ENCODE results near the gene SLC5A3.

The SLC5A3 gene

DNA sequence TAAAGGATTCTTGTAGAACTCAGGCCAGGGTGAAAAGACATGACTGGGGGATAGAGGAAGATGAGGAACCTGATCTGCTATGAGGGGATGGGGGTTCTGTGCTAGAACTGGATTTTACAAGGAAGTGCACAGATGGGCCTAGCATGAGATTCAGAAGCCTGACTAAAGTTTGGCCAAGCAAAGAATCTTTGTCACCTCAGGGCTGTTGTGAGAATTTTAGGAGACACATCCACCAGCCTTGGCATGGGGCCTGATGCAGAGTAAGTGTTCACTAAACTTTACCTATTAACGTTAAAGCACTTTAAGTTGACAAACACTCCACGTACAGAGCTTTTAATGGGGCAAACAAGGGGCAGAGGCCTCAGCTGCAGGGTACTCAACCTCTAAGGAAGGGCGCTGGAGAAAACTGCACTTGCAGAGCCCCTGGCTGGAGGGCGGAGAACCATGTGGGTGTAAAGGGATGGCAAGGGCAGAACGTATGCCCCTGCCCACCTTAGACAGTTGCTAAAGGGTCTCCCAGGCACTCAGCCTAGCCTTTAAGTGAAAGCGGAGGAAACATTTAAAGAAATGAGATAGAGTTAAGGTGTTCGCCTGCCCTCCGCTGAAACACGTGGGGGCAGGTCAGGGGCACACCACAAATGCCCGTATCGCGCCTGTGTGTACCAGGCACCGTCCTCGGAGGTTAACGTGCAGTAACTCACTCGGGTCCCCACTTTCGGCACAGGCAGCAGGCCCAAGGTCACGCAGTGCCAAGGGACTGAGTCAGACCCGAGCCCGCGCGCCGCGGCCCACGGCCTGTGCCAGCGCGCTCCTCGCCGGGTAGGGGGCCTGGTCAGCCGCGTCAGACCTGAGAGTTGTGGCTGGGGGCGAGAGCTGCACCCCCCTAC lies 990 bp upstream of the SLC5A3 start:
- no peak for DNase-seq

DNA sequence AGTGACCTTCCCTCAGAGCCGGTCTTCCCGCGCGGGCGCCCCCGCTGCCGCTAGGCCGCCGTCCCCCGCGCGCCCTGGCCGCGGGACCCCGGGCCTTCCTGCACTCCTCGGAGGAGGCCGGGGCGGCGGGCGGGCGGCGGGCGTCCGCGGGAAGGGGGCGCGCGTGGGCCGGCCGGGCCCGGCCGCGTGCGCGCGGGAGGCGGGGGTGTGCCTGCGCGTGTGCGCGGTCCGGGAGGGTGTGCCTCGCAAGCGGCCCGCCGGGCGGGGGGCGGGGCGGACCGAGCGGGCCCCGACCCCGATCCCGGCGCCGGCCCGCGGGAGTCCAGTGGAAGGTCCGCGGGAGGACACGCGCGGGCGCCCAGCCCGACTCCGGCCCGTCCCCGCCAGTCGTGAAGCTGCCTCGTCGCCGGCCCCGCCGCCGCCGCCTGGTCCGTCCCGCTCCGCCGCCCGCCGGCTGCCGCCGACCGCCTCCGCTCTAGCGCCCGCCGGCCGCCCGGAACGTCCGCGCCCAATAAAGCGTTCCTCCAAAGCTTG lies 438 bp downstream of the SLC5A3 start:
- DNase-seq = no peak

DNA sequence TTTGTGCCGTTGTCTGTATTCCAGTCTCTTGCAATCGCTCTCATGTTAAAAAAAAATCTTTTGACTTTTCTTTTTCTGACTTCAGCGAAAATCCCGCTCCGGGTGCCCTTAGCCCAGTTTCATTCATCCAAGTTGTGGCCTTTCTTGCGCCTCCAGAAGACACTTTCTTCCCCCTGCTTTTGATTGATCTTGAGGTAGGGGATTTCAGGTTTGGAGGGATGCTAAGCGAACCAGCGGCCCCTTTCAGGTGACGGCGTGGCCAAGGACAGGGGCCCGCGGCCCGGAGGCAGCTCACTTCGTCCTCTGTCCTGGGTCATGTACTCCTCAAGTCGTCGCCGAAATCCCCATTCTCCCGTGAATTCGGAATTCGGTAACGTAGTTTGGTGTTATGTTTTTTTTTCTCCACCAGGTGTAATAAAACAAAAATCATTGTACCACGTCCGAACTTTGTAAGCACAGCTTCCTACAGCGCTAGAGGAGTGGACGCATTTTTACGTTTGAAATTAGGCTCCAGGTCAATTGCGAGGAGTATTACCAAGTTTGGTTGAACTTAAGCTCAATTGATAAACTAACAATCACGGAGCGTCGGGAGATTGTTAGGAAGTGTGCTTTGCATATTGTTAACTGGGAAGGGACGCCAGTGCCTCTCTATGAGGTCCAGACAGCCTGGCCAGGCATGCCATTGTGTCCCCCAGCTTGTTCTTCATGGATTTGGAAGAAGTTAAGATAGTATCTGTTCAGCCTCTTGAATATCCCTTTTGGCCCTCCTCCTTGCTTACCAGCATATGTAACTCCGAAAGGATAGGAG lies 1.1 kb downstream of the SLC5A3 start:
- peak; percentile 64 for DNase-seq

DNA sequence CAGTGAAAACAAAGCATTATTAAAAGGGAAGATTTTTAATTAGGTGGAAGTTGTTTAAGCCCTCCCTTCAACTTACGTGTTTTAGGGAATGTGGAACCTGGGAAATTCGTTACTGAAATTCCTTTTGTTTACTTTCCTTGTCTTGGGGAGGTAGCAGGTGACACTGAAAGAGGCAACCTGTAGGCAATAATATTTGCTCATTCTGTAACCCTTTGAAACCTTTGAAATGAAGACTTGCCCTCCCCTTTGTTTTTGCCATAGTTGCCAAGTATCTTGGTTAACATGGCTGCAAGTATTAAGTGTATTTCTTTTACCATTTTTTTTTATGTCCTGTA lies 1.7 kb downstream of the SLC5A3 start:
- no peak for DNase-seq

DNA sequence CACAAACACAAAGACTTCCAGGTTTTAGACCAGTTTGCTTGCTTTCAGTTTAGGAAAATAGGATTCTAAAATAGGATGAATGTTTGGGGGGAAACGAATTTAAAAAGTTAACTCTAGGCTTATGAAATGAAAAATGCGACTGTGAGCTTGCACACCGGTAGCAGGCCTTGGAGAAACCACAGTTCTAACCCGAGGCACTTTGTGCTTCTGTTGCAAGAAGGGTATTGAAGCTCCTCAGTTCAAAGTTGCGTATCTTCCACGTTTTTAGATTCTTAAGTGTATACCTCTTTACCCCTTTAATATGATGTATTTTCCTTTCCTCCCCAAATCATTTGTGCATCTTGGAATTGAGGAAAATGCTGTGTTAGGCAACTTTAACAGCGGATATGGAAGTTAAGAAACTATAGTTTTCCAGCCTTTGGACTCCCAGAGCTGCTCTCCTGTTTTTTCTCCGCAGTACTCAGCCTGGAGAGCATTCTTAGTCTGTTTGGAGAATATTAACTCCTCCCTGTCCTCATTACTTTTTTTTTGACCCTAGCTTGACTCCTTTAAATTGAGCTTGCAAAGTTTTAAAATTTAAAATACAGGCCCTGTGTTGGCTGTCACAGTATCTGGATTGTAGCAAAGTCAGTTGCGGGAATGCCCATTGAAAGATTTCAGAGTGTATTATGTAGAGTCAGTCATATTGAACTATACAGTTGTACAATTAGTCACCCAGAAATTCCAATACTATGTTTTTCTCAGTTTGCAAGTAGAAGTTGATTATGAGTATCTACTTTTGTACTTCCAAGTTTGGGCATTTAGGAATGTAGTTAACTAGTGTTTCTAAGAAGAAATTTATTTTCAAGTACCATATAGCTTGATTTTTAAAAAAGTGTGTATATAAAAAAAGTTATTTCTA lies 2.6 kb downstream of the SLC5A3 start:
- no peak for DNase-seq

DNA sequence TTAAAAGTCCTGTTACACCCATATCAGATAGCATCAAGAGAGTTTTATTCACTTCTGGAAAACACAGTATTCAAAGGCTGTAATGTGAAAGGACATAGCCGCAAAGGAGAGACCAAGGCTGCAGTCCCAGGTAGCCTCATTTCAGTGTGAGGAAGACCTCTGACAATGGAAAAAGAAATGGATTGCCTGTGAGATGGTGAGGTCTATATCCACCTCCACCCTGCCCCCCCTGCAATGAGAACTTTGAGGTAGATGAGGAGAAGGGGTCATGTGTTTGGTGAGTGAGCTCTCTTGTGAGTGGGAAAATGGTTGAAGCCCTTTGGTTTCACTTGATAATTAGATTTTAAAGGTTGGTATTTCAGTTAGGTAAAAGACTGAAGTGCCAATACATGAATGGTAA lies 3.5 kb downstream of the SLC5A3 start:
- DNase-seq = no peak

DNA sequence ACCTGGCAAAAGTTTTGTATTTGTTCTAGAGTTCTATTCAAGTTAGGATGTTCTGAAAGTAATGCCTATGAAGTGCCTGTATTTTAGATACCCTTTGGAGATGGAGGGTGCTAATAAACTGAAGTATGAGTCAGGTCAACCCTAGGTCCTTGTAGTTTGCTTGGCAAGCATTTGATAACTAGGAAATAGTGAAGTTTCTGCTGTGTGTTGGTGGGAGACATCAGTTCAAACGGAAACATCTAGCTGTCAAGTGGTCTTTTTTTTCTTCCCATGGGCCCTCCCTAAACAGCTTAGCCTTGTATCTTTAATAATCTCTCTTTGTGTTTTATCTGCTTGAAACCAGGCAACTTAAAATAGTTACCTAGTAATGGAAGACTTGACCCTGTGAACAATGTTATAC lies 4.5 kb downstream of the SLC5A3 start:
- DNase-seq = peak; percentile 52

DNA sequence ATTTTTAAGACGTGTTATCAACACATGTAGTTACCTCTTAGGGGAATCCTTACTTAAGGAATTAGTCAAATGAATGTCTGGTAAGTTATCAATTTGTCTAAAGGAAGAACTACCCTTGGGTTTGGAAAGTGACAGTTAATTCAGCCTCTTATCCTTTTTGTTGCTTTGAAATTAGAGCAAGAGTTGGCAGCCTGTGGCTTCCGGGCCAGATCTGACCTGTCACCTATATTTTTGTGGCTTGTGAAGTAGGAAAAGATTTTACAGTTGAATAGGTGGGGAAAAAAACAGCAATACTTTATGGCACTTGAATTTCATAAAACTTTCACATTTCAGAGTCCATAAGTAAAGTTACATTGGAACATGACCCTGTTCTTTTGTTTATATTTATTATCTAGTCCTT lies 5.5 kb downstream of the SLC5A3 start:
- DNase-seq = no peak

DNA sequence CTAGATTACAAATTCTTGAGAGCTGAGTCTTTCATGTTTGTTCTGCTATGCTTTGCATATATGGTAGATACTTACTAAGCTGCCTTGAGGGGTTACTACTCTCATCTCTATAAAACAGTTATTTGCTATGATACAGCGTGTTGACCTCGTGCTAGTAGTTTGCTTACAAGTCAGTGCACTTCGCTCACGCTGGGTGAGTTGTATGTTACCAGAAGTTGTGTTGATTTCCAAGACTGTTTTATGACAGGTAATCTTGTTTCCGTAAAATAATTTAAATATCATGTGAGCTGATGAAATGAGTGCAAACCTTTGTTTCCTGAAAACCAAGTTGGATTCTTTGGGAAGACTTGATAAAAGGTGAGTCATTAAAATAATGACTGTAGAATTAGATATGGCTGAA lies 7.3 kb downstream of the SLC5A3 start:
- no peak for DNase-seq

DNA sequence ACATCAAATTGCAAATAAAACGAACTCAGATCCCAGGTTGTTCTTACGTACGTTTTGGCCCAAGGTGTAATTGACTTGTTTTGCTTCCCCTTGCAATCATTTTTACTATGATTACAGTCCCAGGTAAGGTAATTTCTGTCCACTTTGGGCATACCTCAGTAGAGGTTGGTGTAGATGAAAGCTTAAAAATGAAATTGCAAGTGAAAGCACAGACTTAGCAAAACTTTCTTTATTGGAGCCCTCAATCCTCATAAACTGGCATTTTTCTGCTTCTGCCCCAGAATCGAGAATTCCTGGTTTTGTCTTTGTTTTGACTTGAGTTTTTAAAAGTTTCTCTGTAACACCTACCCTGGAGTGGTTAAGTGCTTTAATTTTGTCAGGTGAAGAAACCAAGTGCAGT lies 9.4 kb downstream of the SLC5A3 start:
- no peak for DNase-seq

DNA sequence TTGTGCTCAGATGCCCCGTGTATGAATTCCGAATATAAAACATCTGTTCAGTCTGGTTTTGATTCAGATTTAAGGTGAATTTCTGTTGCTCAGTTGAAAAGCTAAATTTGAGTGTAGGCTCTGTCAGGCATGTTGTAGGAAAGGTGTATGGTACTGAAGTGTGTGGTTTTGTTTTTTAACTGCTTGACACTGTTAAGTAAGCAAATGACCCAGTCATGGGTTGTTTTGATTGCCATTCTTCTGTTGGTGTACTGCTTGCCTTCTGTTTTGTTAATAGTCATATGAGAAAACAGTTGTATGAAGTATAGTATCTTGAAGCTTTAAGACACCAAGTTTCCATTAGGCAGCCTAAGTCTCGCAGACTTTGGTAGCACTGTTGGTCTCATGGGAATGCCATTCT lies 10.0 kb downstream of the SLC5A3 start:
- no peak for DNase-seq

DNA sequence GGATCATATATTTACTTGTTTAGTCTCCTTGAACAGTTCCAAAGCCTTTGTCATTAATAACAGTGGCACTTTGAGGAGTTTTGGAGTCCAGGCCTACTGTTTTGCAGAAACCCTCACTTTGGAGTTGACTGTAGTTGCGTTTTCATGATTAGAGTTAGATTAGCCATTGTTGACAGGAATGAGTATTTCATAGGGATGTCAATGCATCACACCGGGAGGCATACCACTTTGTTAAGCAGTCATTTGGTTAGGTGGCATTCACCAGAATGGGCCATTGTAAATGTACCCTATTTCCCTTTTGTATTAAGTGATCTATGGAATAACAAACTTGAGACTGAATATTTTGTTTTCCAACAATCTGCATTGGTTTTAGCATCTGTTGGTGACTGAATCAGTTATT lies 11.8 kb downstream of the SLC5A3 start:
- no peak for DNase-seq

DNA sequence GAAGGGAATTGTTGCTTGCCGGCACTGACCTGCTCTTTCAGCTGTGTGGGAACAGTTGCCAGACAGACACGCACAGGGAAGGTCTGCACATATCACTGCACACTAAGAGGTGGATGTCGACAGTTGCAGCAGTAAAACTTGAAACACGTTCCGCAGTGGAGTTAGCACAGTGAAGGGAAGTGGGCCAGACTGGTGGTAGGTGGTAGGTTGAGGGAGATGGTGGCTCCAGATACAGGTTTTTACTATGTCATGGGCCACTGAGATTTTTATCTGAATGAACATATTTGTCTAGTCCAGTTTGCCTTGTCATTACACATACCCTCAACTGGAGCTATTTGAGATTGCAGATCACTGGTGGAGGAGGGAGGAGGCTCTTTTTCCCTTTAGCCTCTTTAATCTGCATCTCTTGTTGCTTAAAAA lies 13.5 kb downstream of the SLC5A3 start:
- DNase-seq = peak; percentile 27

DNA sequence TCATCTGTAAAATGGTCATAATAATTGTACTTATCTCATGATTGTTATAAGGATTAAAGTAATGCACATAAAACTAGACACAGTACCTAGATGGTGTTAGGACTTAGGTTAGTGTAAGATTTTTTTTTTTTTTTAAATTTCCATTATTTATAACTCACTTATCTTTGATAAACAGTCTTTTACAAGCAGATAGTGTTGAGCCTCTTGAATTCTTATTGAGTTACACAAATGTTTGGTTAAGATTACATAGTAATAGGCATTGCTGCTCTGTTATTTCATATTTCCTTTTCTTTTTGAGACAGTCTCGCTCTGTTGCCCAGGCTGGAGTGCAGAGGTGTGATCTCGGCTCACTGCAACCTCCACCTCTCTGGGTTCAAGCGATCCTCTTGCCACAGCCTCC lies 15.4 kb downstream of the SLC5A3 start:
- no peak for DNase-seq

DNA sequence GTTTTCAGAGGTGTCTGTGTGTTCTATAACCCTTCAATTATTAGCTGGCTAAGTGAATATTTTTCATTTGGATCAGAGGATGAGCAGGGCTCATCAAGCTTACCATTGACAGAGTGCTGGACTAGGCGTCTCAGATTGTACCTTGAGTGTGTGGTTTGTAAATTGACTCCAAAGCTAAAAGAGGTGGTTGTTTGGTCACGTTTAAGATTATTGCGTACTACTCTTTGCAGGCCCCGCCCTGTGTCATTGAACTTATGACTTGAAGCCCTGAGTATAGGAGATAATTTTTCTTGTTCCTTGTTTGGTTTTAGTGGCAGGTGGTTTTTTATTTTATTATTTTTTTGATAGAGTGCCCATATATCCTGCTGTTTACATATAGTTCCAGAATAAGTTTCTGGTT lies 17.7 kb downstream of the SLC5A3 start:
- no peak for DNase-seq

DNA sequence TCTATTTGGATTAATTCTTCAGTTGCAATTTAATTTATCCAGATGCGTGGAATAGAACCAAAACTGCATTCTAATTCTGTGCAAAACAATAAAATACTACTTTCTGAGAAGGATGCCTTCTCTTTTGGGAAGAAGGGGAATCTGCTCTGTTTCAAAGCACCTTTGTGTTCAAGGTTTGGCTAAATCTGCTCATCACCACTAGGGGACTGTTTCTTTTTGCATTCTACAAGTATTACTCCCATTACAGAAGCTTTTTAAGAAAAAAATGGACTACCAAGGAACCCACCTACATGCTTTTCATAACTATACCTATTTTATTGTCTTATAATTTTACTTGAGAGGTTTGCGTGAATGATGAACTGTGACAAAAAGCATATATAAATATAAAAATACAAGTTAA lies 18.2 kb downstream of the SLC5A3 start:
- DNase-seq = peak; percentile 35

DNA sequence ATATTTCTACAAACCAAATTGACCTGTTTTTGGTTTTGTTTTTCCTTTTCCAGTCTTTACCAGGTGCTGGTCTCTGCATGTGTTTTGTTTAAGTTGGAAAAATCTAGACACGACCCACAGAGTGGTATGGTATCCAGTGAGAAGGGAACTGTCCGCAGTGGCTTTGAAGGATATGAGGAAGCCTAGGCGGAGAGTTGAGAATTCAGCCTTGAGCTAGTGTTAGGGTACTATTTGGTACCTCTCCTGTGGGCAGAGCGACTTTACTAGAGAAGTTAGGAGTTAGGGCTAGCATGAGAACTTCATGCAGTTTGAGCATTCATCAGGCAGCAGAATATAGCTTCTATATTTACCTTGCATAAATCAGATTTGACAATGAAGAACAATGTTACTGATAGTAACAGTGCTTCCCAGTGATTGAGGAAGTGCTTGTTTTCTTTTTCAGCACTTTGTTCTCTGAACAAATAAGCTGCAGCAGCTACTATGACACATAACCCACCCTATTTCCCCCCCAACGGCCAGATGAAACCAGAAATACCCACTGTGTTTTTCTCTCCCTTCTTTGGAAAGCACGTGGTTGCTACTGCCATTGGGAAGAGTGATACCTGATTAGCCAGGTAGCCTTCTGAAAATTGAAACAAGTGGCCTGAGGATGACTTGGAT lies 19.0 kb downstream of the SLC5A3 start:
- DNase-seq = peak; percentile 27

DNA sequence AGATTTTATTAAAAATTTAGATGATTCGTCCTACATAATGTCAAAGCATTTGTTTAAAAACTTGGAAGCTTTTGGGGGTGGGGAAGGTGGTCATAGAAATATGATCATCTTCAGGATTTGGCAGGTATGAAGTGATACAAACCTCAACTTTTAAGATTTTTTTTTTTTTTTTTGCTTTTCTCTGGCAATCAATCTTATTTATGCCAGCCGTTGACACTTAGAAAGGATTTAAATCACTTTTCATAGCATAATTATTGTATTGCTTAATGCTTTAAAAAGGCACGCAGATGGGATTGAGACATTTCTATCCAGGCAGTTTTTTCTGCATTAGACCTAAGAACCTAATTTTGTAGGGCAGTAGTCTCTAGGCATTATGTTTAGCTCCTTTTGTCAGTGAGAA lies 19.7 kb downstream of the SLC5A3 start:
- DNase-seq = no peak

DNA sequence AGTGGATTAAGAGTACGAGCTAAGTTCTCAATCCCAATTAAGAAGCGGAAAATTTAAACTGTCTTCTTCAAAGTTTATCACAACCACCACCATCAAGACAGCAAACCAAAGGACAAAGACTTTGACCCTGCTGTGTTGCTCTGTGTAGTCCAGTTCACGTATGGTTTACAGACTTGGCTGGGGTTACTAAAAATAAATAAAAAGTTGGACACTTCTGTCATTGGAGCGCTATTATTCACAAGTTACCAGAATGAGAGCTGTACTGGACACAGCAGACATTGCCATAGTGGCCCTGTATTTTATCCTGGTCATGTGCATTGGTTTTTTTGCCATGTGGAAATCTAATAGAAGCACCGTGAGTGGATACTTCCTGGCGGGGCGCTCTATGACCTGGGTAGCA lies 21.6 kb downstream of the SLC5A3 start:
- DNase-seq = no peak

DNA sequence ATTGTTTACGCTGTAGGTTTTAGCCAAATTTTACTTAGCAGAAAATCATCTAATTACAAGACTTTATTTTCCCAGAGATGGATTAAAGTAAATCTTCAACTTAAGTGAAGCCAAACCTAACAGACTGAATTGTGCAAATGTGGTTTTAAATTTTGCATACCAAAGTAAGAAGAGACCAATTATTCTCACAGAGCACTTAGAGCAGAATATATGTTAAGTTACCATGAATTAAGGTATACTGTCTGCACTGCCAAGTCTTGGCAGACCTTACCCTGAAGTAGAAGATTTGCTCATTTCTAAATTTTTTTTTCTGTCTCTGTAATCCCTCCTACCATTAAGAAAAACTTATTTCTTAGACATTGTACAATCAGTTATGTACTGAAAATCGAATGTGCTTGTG lies 24.1 kb downstream of the SLC5A3 start:
- DNase-seq = no peak

DNA sequence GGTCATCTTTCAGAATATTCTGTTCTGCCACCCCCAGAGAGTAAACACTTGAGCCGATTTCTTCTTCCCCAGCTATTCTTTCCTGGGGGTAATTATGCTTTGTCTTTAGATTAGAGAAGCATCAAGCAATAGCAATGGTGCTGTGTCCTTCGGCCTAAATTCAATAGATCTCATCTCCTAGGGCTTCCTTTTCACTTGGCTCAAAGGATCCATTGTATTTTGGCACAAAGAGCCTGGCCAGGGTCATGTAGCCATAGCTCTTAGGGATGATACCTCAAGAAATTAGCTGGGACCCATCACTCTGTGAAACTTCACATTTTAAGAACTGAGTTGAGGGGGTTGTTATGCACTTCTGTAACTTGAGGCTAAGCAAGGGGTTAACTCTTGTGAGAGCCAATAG lies 27.0 kb downstream of the SLC5A3 start:
- DNase-seq = no peak

DNA sequence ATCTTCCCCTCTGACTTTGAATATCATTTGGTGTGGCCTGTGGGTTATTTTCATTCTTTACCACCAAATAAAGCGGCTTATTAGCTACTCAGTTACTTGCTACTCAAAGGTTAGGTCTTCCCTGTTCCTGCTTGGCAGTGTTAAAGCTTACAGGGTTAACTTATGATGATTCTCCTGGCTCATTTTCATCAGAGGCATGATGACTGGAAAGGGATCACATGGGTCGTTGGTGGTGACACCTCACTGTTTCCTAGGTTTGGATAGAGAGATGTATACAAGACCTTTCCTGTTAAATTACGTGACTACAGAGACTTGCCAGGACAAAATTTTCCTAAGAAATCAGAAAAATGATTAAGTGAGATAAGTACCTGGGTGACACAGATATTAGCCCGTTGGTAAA lies 27.4 kb downstream of the SLC5A3 start:
- no peak for DNase-seq
